ACC112 (cell line): ENCODE results near the gene CXCR5.

ENCODE experiments used
- H2AFZ ChIP-seq: fragments of 200-600 bp; sonication (generic); one replicate; pipeline ENCODE4 v1.6.0; 2017; ENCODE audit warnings: antibody characterized with exemption, low read length; ENCODE audit not compliant: unreplicated experiment
- H3K27ac ChIP-seq: fragments of 200-600 bp; sonication (generic); 2 replicates; pipeline ENCODE4 v1.5.1; 2014; ENCODE audit warnings: low read depth, mild to moderate bottlenecking, antibody characterized with exemption, low read length, moderate library complexity
- H3K27me3 ChIP-seq: fragments of 200-600 bp; sonication (generic); 2 replicates; pipeline ENCODE4 v1.6.1; 2014; ENCODE audit warnings: mild to moderate bottlenecking, antibody characterized with exemption, low read length, moderate library complexity, mixed read lengths; ENCODE audit not compliant: insufficient read depth
- H3K36me3 ChIP-seq: fragments of 200-600 bp; sonication (generic); 2 replicates; pipeline ENCODE4 v1.6.1; 2016; ENCODE audit warnings: mild to moderate bottlenecking, antibody characterized with exemption, low read length, moderate library complexity, mixed read lengths; ENCODE audit not compliant: insufficient read depth
- H3K4me1 ChIP-seq: fragments of 200-600 bp; sonication (generic); one replicate; pipeline ENCODE4 v1.6.1; 2016; ENCODE audit warnings: low read length, mixed read lengths; ENCODE audit not compliant: insufficient read depth, unreplicated experiment, control insufficient read depth
- H3K4me3 ChIP-seq: fragments of 200-600 bp; sonication (generic); 2 replicates; pipeline ENCODE4 v1.5.1; 2014; ENCODE audit warnings: mild to moderate bottlenecking, low read depth, low read length
- H3K79me2 ChIP-seq: fragments of 200-600 bp; sonication (generic); one replicate; pipeline ENCODE4 v1.6.0; 2016; ENCODE audit warnings: low read length; ENCODE audit not compliant: control insufficient read depth, unreplicated experiment, insufficient read depth

The CXCR5 gene

DNA sequence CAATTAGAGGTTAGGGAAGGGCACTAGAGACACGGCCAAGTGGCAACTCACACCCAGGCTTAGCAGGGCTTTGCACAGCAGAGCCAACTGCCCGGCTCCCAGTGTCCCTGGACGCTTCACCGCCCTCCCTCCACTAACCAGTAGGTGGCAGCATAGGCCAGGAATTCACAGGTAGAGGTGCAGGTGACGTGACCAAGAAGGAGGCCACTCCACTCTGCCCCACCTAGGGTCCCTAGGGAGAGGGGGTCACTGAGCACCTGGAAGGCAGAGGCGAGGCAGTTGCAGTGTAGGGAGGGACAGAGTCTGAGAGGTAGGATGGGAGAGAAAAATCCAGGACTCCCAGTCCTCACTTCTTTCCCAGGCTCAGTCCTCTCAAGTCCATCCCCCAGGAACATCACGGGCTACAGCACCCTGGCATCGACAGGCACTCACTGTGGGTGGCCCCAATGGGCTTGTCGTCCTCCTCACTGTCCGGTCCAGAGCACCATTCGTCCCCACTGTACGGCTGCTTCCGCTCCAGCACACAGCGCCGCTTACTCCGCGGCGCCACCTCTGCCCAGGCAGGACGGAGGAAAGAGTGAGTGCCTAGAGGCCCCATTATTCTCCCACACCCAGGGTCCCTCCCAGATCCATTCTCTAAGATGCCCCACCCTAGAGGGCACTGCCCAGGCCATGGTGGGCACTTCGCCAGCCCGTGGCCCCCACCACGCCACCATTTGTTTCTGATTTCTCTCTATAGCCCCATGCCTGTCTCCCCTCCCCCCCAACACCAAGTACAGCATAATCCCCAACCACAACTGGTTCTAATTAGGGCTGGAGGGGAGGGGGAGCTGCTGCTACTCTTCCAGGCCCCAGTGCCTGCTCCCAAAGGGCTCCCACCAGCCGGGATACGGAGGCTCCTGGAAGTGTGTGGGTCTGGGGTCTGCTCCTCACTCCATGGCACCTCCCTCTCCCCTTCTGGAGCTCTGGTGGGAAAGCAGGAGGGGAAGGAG is 23.7 kb downstream of the CXCR5 start:
- Histone ChIP-seq H3K27me3 (no peaks in the 10 kb centered on the region), H3K27ac (peak overlapping the region; percentile 25; the same call in 1 of the 2 replicates), H3K79me2 (peaks cover 57% of the 10 kb centered on the region), H3K4me3 (no peak overlapping the region), H3K4me1 (peaks cover 47% of the 10 kb centered on the region), H3K36me3 (0 out of 2 replicates have a peak, but pooled peaks cover 9% of the 10 kb centered on the region), H2AFZ (no peak overlapping the region)

DNA sequence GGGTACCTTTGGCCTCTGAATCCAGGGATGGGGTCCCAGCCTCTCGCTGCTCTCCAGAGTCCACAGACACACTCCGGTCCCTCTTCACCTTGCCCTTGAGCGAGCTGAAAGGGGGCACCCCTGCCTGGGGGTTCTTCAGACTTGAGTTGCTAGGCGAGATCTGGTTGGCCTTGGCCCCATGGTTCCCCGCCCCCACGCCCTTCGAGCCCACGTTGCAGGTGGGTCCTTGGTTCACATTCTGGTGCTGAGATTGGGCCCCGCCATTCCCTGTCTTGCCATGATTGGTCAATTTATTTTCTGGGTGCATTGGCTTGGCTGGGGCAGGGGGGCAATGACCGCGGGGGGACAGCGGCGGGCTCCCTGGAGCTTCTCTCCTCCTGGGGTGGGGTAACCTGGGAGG is 24.6 kb downstream of the CXCR5 start:
- peaks cover 56% of the 10 kb centered on the region for H3K4me1 ChIP-seq
- 0 out of 2 replicates have a peak, but pooled peaks cover 9% of the 10 kb centered on the region for H3K36me3 ChIP-seq
- H3K27ac ChIP-seq: no peak overlapping the region
- H2AFZ ChIP-seq: no peak overlapping the region
- no peaks in the 10 kb centered on the region for H3K27me3 ChIP-seq
- H3K4me3 ChIP-seq: no peak overlapping the region
- peaks cover 62% of the 10 kb centered on the region for H3K79me2 ChIP-seq

DNA sequence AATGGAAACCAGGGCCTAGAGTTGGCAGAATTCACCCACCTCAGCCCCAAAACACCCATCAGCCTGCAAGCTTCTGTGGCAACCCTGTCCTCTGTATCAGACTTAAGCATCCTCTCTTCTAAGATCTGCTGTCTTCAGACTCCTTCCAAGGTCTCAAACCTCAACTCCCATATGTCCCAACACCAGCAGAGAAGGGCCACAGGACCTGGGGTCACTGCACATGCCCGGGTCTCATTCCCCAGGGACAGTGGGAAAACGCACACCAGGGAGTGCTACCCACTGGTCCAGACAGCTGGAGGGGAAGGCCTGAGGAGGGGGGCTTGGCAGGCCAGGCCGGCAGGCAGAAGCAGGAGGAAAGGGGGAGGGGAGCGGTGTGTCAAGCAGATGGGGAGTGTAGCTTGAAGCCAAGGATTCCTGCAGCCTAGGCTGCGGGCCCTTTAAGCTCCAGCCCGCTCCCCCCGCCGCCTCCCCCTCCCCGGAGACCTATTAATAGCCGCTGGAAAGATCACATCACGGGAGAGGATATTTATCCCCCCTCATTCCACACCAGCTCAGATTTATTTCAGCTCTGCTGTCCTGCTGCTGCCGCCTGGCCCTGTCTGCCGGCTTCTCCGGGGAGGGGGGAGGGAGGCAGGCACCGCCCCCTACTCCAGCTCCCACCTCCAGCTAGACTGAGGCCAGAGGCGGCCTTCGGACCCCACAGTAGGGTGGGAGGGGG is 25.4 kb downstream of the CXCR5 start:
- Histone ChIP-seq H2AFZ (no peak overlapping the region), H3K36me3 (0 out of 2 replicates have a peak, but pooled peaks cover 4% of the 10 kb centered on the region), H3K27me3 (no peaks in the 10 kb centered on the region), H3K4me3 (peak overlapping the region; percentile 73), H3K4me1 (peaks cover 63% of the 10 kb centered on the region), H3K27ac (peak overlapping the region; percentile 99), H3K79me2 (peaks cover 63% of the 10 kb centered on the region)

DNA sequence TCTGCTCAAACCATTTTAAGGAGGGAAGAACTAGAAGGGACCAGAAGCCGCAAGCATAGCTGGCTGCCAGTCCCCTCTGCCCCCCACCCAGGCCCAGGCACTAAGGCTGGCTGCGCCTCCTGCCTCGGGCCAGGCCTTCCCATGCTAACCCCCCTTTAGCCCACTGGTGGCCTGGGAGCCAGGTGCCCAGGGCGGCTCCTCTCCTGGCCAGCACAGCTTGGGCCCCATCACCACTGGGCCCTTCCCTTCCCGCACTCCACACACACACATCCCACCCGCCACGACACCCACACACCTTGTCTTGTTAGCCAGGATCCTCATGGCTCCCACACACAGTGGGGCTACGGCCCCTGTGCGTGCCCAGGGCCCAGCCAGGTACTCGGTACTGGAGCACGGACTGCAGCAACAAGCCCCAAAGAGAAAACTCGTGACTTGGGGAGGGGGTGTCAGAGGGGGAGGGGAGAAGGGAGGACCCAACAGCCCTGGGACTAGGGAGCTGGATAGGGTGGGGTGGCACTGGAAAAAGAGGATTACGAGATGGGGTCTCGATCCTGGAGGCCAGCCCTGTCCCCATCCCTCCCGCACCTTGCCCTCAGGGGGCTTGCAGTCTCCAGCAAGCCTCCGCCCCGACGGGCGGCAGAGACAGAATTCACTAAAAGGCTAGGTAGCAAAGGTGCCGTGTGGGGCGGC is 26.1 kb downstream of the CXCR5 start:
- peak overlapping the region; percentile 99 for H3K27ac ChIP-seq
- H3K4me3 ChIP-seq: peak overlapping the region; percentile 73
- H3K36me3 ChIP-seq: 0 out of 2 replicates have a peak, but pooled peaks cover 4% of the 10 kb centered on the region
- H2AFZ ChIP-seq: no peak overlapping the region
- peaks cover 66% of the 10 kb centered on the region for H3K79me2 ChIP-seq
- peaks cover 70% of the 10 kb centered on the region for H3K4me1 ChIP-seq
- no peaks in the 10 kb centered on the region for H3K27me3 ChIP-seq

DNA sequence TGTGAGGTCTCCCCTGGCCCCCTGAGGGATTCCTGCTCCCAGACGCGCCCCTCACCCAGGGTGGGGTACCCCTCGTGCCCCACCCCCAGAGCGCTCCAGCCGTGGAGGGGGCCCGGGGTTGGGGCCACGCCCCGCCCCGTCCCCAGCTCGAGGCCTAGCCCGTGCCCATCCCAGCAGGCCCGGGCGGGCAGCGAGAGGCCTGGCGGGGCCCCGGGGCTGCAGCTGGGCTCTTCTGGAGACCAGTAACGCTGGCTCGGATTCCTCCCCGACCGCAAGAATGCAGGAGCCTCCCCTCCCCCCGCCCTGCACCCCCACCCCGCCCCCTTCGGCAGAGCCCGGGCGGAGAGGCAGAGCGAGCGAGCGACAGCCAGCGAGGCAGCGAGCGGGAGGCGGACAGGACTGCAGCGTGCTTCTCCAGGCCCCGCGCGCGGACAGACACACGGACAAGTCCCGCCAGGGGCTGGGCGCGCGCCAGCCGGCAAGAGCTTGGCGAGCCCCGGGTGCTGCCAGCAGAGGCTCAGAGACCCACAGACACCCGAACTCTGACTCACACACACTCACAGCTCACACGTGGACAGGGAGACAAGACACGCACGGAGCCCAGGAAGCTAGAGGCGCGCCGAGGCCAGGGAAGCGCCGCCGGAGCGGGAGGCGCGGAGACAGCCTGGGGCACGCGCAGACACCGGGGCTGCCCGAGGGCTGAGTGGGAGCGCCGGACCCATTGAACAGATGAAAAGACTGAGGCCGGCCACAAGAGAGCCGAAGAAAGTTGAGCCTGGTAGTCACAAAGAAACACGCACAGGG is 26.8 kb downstream of the CXCR5 start:
- H3K27me3 ChIP-seq: no peaks in the 10 kb centered on the region
- H3K4me3 ChIP-seq: peak overlapping the region; percentile 73
- H3K4me1 ChIP-seq: peaks cover 77% of the 10 kb centered on the region
- H3K27ac ChIP-seq: peak overlapping the region; percentile 99
- peaks cover 70% of the 10 kb centered on the region for H3K79me2 ChIP-seq
- no peak overlapping the region for H2AFZ ChIP-seq
- 0 out of 2 replicates have a peak, but pooled peaks cover 4% of the 10 kb centered on the region for H3K36me3 ChIP-seq

DNA sequence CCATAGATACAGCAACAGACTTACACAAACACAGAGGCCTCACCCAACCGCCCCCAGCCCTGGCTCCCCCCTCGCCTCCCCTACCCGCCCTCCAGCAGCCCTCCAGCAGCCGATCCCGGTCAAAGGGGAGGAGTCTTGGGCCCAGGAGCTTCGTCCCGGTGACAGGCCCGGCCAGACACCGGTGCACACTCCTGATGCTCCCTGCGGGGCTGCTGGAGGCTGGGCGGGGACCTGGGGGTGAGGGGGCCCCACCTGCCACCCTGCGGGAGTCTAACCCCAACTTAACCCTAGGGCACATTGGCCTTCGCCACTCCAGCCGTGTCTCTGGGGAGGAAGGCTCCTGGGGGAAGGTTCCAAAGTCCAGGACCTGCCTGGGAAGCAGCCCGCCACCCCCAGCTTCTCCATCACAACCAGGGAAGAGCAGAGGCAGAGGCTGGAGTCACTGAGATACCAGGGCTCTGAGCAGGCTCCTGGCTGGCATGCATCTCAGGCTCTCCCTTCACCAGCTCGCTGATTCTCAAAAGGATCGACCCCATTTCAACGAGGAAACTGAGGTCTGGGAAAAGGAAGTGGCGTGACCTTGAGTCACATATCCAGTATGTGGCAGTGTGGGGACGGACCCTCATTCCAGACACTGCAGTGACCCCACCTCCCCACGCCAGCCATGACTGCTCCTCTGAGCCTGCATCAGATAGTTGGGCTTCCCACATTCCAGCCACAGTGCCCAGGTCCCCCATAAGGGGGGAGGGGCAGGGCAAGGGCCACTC is 27.6 kb downstream of the CXCR5 start:
- H3K36me3 ChIP-seq: 0 out of 2 replicates have a peak, but pooled peaks cover 4% of the 10 kb centered on the region
- H3K27me3 ChIP-seq: no peaks in the 10 kb centered on the region
- H3K27ac ChIP-seq: peak overlapping the region; percentile 99
- peaks cover 85% of the 10 kb centered on the region for H3K4me1 ChIP-seq
- H3K4me3 ChIP-seq: peak overlapping the region; percentile 71
- peaks cover 75% of the 10 kb centered on the region for H3K79me2 ChIP-seq
- H2AFZ ChIP-seq: no peak overlapping the region

DNA sequence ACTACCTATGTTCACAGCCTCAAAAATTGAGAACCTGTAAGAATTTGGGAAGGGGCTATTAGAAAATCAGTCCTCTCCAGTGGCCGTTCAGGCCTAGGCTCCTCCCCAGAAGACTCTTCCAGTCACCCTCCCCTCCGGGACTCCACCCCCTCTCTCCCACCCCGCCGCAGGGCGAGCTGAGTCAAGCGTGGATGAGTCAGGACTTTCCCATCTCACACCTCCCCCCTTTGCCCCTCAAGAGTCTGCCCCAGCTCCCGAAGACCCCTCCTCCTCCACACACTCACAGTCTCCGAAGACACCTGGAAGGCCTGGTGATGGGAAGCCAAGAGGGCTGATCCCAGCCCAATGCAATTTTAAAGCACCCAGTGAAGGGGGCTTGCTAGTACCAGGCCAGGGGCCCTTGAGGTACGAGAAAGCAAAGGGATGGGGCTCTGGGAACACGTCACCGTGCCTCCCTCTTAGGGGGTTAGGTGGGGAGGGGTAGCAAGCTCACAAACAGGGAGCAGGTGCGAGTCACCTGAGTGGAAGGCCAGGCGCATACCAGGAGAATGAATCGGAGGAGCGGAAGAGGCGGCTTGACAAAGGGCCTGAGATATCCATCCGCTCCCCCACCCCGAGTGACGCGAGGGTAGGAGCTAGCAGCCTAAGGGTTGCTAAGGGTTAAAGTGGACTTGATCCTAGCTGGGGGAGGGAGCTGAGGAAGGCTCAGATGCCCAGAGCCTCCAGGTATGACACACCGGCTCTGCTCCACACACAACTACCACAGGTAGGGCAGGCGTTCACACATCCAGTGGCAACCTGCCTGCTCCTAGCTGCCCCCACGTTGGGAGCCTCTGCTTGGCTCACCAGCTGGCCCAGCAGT is 28.4 kb downstream of the CXCR5 start:
- peak overlapping the region; percentile 99 for H3K27ac ChIP-seq
- peaks cover 92% of the 10 kb centered on the region for H3K4me1 ChIP-seq
- no peaks in the 10 kb centered on the region for H3K27me3 ChIP-seq
- peak overlapping the region; percentile 71 for H3K4me3 ChIP-seq
- H3K36me3 ChIP-seq: no peaks in the 10 kb centered on the region
- no peak overlapping the region for H2AFZ ChIP-seq
- H3K79me2 ChIP-seq: peaks cover 78% of the 10 kb centered on the region

DNA sequence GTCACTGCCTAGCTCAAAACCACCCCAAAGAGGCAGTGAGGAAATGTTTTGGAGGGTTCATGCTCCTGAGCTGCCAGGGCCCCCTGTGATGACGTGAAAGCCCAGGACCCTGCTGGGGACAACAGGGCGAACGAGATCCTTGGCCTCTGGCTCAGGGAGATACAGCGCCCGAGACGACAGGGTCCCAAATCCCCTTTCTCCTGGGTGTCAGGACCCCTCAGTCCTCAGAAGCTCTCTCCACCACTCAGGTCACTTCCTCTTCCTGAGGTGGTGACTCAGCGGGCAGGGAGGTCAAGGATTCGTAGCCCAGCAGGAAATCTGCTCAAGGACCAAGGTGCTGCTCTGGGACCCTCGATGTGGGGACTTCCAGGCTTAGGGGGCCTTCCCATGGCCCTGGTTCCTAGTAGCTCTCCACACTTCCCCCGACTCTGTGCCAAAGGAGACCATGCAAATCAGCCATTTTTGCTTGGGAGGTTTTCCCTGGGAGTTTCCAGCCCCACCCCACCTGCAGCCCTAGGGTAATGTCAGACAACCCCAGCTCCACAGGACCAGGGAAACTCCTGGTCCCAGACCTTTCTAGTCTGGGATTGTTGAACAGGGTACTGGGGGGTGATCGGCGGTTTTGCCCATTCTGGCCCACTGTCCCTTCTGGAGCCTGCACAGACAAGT is 29.2 kb downstream of the CXCR5 start:
- Histone ChIP-seq H3K4me1 (peaks cover 92% of the 10 kb centered on the region), H3K27ac (peak overlapping the region; percentile 99), H3K27me3 (no peaks in the 10 kb centered on the region), H3K36me3 (no peaks in the 10 kb centered on the region), H2AFZ (no peak overlapping the region), H3K4me3 (peak overlapping the region; percentile 44; the same call in 1 of the 2 replicates), H3K79me2 (peaks cover 74% of the 10 kb centered on the region)
